ENCODE measurements around the gene KLHL2.

The KLHL2 gene

GRCh38 chr4:165360985-165361670 is 153.8 kb downstream of the KLHL2 start:
- DNase-seq (ENCODE audit: low read depth in 1 of 2, low spot score in 1 of 2): no peak

GRCh38 chr4:165361810-165362209 is 154.4 kb downstream of the KLHL2 start:
- DNase-seq (ENCODE audit: low read depth in 1 of 2, low spot score in 1 of 2): no peak

GRCh38 chr4:165364452-165365080 is 157.2 kb downstream of the KLHL2 start:
- DNase-seq (ENCODE audit: low read depth in 1 of 2, low spot score in 1 of 2): no peak

DNA sequence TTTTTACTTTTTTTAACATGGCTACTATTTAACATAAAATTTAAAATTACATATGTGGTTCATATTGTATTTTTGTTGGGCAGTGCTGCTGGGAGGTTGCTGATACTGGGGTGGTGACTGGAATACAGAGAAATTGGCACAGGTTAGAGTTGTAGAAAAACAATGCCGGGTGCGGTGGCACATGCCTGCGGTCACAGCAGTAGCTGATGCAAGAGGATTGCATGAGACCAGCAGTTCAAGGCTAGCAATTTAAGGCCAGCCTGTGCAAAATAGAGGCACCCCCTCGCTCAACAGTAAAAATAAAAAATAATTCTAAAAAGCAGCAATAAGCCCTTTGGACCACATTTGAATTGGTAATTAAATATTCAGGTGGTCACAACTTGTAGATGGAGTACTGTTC is 159.7 kb downstream of the KLHL2 start:
- DNase-seq (ENCODE audit: low read depth in 1 of 2, low spot score in 1 of 2): no peak

DNA sequence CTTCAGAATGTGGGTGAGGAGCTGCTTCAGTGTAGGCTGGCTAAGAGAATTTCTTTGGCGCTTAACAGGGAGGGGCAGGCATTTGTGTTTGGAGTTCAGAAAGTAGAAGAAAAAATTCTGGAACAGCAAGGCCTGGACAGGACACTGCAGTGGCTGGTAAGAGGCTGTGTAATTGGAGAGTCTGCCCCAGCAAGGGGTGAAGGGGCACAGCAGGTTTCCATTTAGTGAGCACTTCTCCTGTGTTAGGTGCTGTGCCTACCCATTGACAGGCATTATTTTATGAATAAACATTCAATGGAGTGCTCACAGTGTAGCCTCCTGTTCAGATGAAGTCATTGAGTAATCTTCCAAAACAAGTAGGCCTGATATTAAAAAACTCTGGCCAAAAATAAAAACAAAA is 160.8 kb downstream of the KLHL2 start:
- no peak for DNase-seq (ENCODE audit: low read depth in 1 of 2, low spot score in 1 of 2)

DNA sequence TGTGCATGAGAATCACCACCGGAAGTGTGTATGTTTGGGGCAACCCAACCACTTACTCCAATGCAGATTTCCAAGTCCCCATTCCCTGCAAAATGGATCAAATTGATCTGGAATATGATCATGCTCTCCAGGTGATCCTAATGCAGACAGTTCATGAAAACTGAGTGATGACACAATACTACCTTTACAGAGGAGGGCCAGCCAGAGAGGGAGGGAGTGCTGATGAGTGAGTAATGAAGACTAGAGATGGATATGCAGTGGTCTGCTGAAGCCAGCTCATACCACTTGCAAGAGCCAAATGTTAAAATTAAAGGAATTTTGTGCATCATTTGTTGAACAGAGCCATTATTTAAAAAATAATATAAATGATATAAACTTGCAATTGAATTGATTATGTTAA is 161.2 kb downstream of the KLHL2 start:
- DNase-seq (ENCODE audit: low read depth in 1 of 2, low spot score in 1 of 2): no peak

GRCh38 chr4:165369522-165369921 is 162.2 kb downstream of the KLHL2 start:
- no peak for DNase-seq (ENCODE audit: low read depth in 1 of 2, low spot score in 1 of 2)

GRCh38 chr4:165370530-165370929 is 163.2 kb downstream of the KLHL2 start:
- DNase-seq (ENCODE audit: low read depth in 1 of 2, low spot score in 1 of 2): no peak

Measured in activated CD4-positive, alpha-beta T cell treated with anti-CD3 and anti-CD28 coated beads, Interleukin-2, amount 50 U/mL, for 24 hours (primary cell).